PFSK-1 (cell line): ENCODE data around the gene RALBP1.

Source experiments
- FOXP2 ChIP-seq: optimal IDR thresholded peaks from 2 replicates; pipeline ENCODE3; 2011; ENCODE audit warnings: borderline replicate concordance, control low read depth, inconsistent platforms; ENCODE audit not compliant: insufficient read depth; ENCODE audit errors: extremely low read length, extremely low read depth
- POLR2AphosphoS5 ChIP-seq: IDR thresholded peaks from 2 replicates; pipeline ENCODE4 v1.6.1; 2012; ENCODE audit warnings: low read depth, mild to moderate bottlenecking, control low read depth, low read length, moderate library complexity
- REST ChIP-seq, 2 experiments: IDR thresholded peaks; 2 replicates each; pipeline versions ENCODE4 v1.6.1 to v1.8.0; 2011 to 2012; ENCODE audit warnings: low read depth in 2 of 2, low read length in 2 of 2, control low read depth in 1 of 2, inconsistent platforms in 1 of 2, mild to moderate bottlenecking in 1 of 2, moderate library complexity in 1 of 2; ENCODE audit not compliant: insufficient read depth in 1 of 2
- SIN3A ChIP-seq: IDR thresholded peaks from 2 replicates; pipeline ENCODE4 v1.6.1; 2012; ENCODE audit warnings: mild to moderate bottlenecking, low read length, moderate library complexity, borderline replicate concordance; ENCODE audit not compliant: insufficient read depth
- TAF1 ChIP-seq: IDR thresholded peaks from 2 replicates; pipeline ENCODE4 v1.6.1; 2012; ENCODE audit warnings: low read length, control low read depth, borderline replicate concordance; ENCODE audit not compliant: insufficient read depth

The RALBP1 gene

GRCh38 chr18:9561759-9562158, 86.4 kb downstream of the RALBP1 start:
- no peak for TF ChIP-seq POLR2AphosphoS5
- no peak for TF ChIP-seq REST (IDR thresholded peaks at IDR 0.05; ENCODE audit: insufficient read depth in 1 of 2, low read depth in 2 of 2, low read length in 2 of 2)
- TF ChIP-seq SIN3A, result no peak
- no peak for TF ChIP-seq FOXP2
- no peak for TF ChIP-seq TAF1

GRCh38 chr18:9562584-9562983, 87.3 kb downstream of the RALBP1 start:
- no peak for TF ChIP-seq SIN3A
- TF ChIP-seq REST (IDR thresholded peaks at IDR 0.05; ENCODE audit: insufficient read depth in 1 of 2, low read depth in 2 of 2, low read length in 2 of 2), result no peak
- TF ChIP-seq FOXP2, result no peak
- no peak for TF ChIP-seq POLR2AphosphoS5
- no peak for TF ChIP-seq TAF1

- TF ChIP-seq POLR2AphosphoS5 (no peak), REST (IDR thresholded peaks at IDR 0.05; ENCODE audit: insufficient read depth in 1 of 2, low read depth in 2 of 2, low read length in 2 of 2) (no peak), TAF1 (no peak), SIN3A (no peak), FOXP2 (no peak)
Observed at GRCh38 chr18:9563331-9563730, 88.0 kb downstream of the RALBP1 start.

- TF ChIP-seq REST (IDR thresholded peaks at IDR 0.05; ENCODE audit: insufficient read depth in 1 of 2, low read depth in 2 of 2, low read length in 2 of 2), result no peak
- no peak for TF ChIP-seq TAF1
- TF ChIP-seq POLR2AphosphoS5, result no peak
- no peak for TF ChIP-seq FOXP2
- TF ChIP-seq SIN3A, result no peak
Observed at GRCh38 chr18:9565407-9565806, 90.1 kb downstream of the RALBP1 start.

- no peak for TF ChIP-seq SIN3A
Observed at GRCh38 chr18:9568186-9568585, 92.9 kb downstream of the RALBP1 start.

GRCh38 chr18:9569178-9569577, 93.9 kb downstream of the RALBP1 start:
- TF ChIP-seq POLR2AphosphoS5, result no peak
- TF ChIP-seq SIN3A, result no peak
- no peak for TF ChIP-seq TAF1
- no peak for TF ChIP-seq FOXP2
